ENCODE results near the gene LRIG1.

DNA sequence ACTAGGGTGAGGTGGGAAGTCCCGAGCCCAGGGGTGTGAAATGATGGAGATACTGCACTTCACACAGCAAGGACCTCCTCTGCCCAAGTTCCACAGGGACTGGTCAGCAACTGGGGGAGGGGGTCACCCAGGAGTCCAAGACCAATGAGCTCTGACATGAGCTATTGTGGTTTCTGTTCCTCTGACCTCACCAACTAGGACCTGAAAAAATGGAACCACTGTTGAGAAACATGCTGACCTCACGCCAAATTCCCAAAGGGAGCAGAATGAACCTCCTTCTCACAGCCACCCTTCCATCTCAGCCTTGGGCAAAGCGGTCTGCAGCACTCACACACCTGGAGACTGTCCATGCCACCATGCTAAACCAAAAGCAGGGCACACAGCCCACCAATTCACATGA is 69.3 kb downstream of the LRIG1 start:
- TF ChIP-seq, protein P1, sequence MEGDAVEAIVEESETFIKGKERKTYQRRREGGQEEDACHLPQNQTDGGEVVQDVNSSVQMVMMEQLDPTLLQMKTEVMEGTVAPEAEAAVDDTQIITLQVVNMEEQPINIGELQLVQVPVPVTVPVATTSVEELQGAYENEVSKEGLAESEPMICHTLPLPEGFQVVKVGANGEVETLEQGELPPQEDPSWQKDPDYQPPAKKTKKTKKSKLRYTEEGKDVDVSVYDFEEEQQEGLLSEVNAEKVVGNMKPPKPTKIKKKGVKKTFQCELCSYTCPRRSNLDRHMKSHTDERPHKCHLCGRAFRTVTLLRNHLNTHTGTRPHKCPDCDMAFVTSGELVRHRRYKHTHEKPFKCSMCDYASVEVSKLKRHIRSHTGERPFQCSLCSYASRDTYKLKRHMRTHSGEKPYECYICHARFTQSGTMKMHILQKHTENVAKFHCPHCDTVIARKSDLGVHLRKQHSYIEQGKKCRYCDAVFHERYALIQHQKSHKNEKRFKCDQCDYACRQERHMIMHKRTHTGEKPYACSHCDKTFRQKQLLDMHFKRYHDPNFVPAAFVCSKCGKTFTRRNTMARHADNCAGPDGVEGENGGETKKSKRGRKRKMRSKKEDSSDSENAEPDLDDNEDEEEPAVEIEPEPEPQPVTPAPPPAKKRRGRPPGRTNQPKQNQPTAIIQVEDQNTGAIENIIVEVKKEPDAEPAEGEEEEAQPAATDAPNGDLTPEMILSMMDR (IDR thresholded peaks at IDR 0.05): no peak
- TF ChIP-seq POLR2AphosphoS5 (IDR thresholded peaks at IDR 0.05; ENCODE audit: low read depth, low read length) (no peak), SIN3A (IDR thresholded peaks at IDR 0.05; ENCODE audit: borderline replicate concordance, insufficient read depth, low read depth, low read length) (no peak)

Measured in Panc1 (cell line).